ENCODE results near the gene PGPEP1.

PGPEP1 gene

DNA sequence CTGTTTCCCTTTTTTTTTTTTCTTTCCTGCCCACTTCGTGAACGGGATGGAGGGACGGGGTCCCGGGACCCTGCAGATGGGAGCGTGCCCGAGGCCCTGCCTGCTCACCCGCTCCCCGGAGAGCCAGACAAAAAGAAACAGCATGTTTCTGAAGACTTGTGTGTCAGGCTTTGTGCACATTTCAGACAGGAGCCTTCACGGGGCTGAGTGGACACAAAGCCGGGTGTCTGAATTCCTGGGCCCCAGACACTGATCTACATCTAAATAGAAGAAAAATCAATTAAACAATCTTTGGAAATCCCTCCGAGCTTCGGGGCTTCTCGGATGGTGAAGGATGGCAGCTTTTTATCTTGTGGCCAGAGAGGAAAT lies 4.2 kb downstream of the PGPEP1 start:
- no peak overlapping the region for H2BK12ac ChIP-seq (ENCODE audit: low read length)
- no peaks in the 10 kb centered on the region for H3K9me3 ChIP-seq (ENCODE audit: insufficient read depth, low read depth, low read length)
- H3K18ac ChIP-seq (ENCODE audit: low read length), result no peak overlapping the region
- no peak overlapping the region for H3K23ac ChIP-seq (ENCODE audit: low read length)
- no peak overlapping the region for H2BK120ac ChIP-seq (ENCODE audit: insufficient read depth, low read length, poor library complexity)
- no peaks in the 10 kb centered on the region for H3K27me3 ChIP-seq (ENCODE audit: insufficient read depth, low read length)
- H4K8ac ChIP-seq (ENCODE audit: low read depth, low read length), result no peak overlapping the region
- H3K27ac ChIP-seq (ENCODE audit: low read depth, low read length), result no peak overlapping the region
- no peak overlapping the region for H2AFZ ChIP-seq (ENCODE audit: insufficient read depth, low read length, poor library complexity)
- H3K4me3 ChIP-seq (ENCODE audit: low read depth, low read length), result no peak overlapping the region
- H2AK5ac ChIP-seq (ENCODE audit: low read length), result no peak overlapping the region
- WGBS (ENCODE audit: extremely low coverage, insufficient coverage, insufficient read length), result no CpG with 5 or more reads among the region's 13 CpGs
- no peaks in the 10 kb centered on the region for H3K36me3 ChIP-seq (ENCODE audit: control insufficient read depth in 1 of 2, insufficient read depth in 2 of 2, low read length in 2 of 2)
- no peak for DNase-seq
- peaks cover 5% of the 10 kb centered on the region for H3K79me1 ChIP-seq (ENCODE audit: low read length)
- no peak overlapping the region for H3K4ac ChIP-seq (ENCODE audit: low read depth, low read length)
- no peak overlapping the region for H4K91ac ChIP-seq (ENCODE audit: low read depth, low read length)
- no peak overlapping the region for H3K9ac ChIP-seq (ENCODE audit: low read length)
- no peaks in the 10 kb centered on the region for H3K79me2 ChIP-seq (ENCODE audit: control insufficient read depth, insufficient read depth, low read length, poor library complexity)
- no peak overlapping the region for H2BK5ac ChIP-seq (ENCODE audit: low read depth, low read length, poor library complexity)
- no peak overlapping the region for H3K4me2 ChIP-seq (ENCODE audit: low read length)
- H3K4me1 ChIP-seq (ENCODE audit: control insufficient read depth in 1 of 2, insufficient read depth in 2 of 2, low read length in 2 of 2), result peaks cover 10 to 15% of the 10 kb centered on the region in 2 experiments
- no peak overlapping the region for H4K12ac ChIP-seq (ENCODE audit: low read depth, low read length)
- no peak overlapping the region for H3K14ac ChIP-seq (ENCODE audit: low read length)

- no peak overlapping the region for H3K14ac ChIP-seq (ENCODE audit: low read length)
- no peaks in the 10 kb centered on the region for H3K27me3 ChIP-seq (ENCODE audit: insufficient read depth, low read length)
- H4K12ac ChIP-seq (ENCODE audit: low read depth, low read length), result no peak overlapping the region
- H2AK5ac ChIP-seq (ENCODE audit: low read length), result no peak overlapping the region
- no peak overlapping the region for H2BK5ac ChIP-seq (ENCODE audit: low read depth, low read length, poor library complexity)
- no peak overlapping the region for H2AFZ ChIP-seq (ENCODE audit: insufficient read depth, low read length, poor library complexity)
- no peaks in the 10 kb centered on the region for H3K36me3 ChIP-seq (ENCODE audit: control insufficient read depth in 1 of 2, insufficient read depth in 2 of 2, low read length in 2 of 2)
- H3K9me3 ChIP-seq (ENCODE audit: insufficient read depth, low read depth, low read length), result no peaks in the 10 kb centered on the region
- no peak overlapping the region for H3K4ac ChIP-seq (ENCODE audit: low read depth, low read length)
- no peak overlapping the region for H3K4me3 ChIP-seq (ENCODE audit: low read depth, low read length)
- no peak for DNase-seq
- H3K27ac ChIP-seq (ENCODE audit: low read depth, low read length), result no peak overlapping the region
- H3K79me1 ChIP-seq (ENCODE audit: low read length), result no peaks in the 10 kb centered on the region
- no peak overlapping the region for H2BK120ac ChIP-seq (ENCODE audit: insufficient read depth, low read length, poor library complexity)
- H3K4me2 ChIP-seq (ENCODE audit: low read length), result no peak overlapping the region
- H4K8ac ChIP-seq (ENCODE audit: low read depth, low read length), result no peak overlapping the region
- H3K79me2 ChIP-seq (ENCODE audit: control insufficient read depth, insufficient read depth, low read length, poor library complexity), result no peaks in the 10 kb centered on the region
- no peak overlapping the region for H2BK12ac ChIP-seq (ENCODE audit: low read length)
- H4K91ac ChIP-seq (ENCODE audit: low read depth, low read length), result no peak overlapping the region
- H3K4me1 ChIP-seq (ENCODE audit: control insufficient read depth in 1 of 2, insufficient read depth in 2 of 2, low read length in 2 of 2), result peaks cover 5 to 9% of the 10 kb centered on the region in 2 experiments
- H3K9ac ChIP-seq (ENCODE audit: low read length), result no peak overlapping the region
- WGBS (ENCODE audit: extremely low coverage, insufficient coverage, insufficient read length), result no CpG with 5 or more reads among the region's 6 CpGs
- no peak overlapping the region for H3K18ac ChIP-seq (ENCODE audit: low read length)
- H3K23ac ChIP-seq (ENCODE audit: low read length), result no peak overlapping the region
Measured at GRCh38 chr19:18345296-18345695, 4.9 kb downstream of the PGPEP1 start.

- no peak overlapping the region for H2AK5ac ChIP-seq (ENCODE audit: low read length)
- H4K12ac ChIP-seq (ENCODE audit: low read depth, low read length), result no peak overlapping the region
- H3K4me3 ChIP-seq (ENCODE audit: low read depth, low read length), result no peak overlapping the region
- H3K9ac ChIP-seq (ENCODE audit: low read length), result no peak overlapping the region
- peaks cover 2 to 6% of the 10 kb centered on the region in 2 experiments for H3K4me1 ChIP-seq (ENCODE audit: control insufficient read depth in 1 of 2, insufficient read depth in 2 of 2, low read length in 2 of 2)
- H3K23ac ChIP-seq (ENCODE audit: low read length), result no peak overlapping the region
- no peaks in the 10 kb centered on the region for H3K36me3 ChIP-seq (ENCODE audit: control insufficient read depth in 1 of 2, insufficient read depth in 2 of 2, low read length in 2 of 2)
- H2BK12ac ChIP-seq (ENCODE audit: low read length), result no peak overlapping the region
- no peaks in the 10 kb centered on the region for H3K27me3 ChIP-seq (ENCODE audit: insufficient read depth, low read length)
- H3K79me1 ChIP-seq (ENCODE audit: low read length), result no peaks in the 10 kb centered on the region
- H3K79me2 ChIP-seq (ENCODE audit: control insufficient read depth, insufficient read depth, low read length, poor library complexity), result no peaks in the 10 kb centered on the region
- H4K91ac ChIP-seq (ENCODE audit: low read depth, low read length), result no peak overlapping the region
- no peak overlapping the region for H3K4me2 ChIP-seq (ENCODE audit: low read length)
- no peak overlapping the region for H2BK5ac ChIP-seq (ENCODE audit: low read depth, low read length, poor library complexity)
- H3K9me3 ChIP-seq (ENCODE audit: insufficient read depth, low read depth, low read length), result no peaks in the 10 kb centered on the region
- no peak overlapping the region for H2BK120ac ChIP-seq (ENCODE audit: insufficient read depth, low read length, poor library complexity)
- H4K8ac ChIP-seq (ENCODE audit: low read depth, low read length), result no peak overlapping the region
- no peak overlapping the region for H3K4ac ChIP-seq (ENCODE audit: low read depth, low read length)
- no CpG with 5 or more reads among the region's 8 CpGs for WGBS (ENCODE audit: extremely low coverage, insufficient coverage, insufficient read length)
- H3K27ac ChIP-seq (ENCODE audit: low read depth, low read length), result no peak overlapping the region
- no peak overlapping the region for H3K18ac ChIP-seq (ENCODE audit: low read length)
- H2AFZ ChIP-seq (ENCODE audit: insufficient read depth, low read length, poor library complexity), result no peak overlapping the region
- H3K14ac ChIP-seq (ENCODE audit: low read length), result no peak overlapping the region
- DNase-seq, result peak; percentile 77 to 91
Measured at GRCh38 chr19:18346091-18346490, 5.7 kb downstream of the PGPEP1 start.

DNA sequence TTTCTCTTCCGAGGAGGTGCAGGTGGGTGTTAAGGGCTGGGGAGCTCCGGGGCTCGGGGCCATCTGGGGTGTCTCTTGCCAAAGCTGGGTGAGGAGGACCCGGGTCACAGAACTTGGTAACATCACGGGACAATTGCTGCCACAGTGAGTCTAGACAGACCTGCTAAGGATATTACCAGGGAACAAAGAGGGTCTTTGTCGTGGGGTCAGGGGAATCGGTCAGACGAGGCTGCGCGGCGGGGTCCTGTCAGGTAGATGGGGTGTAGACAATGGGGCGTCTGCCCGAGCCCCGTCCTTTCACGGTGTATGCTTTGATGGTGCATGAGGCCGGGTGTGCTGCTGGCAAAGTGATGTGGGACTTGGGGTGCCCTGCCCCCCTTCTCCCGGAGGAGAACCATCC lies 7.8 kb downstream of the PGPEP1 start:
- Histone ChIP-seq H3K79me1 (ENCODE audit: low read length) (no peaks in the 10 kb centered on the region), H3K9me3 (ENCODE audit: insufficient read depth, low read depth, low read length) (no peaks in the 10 kb centered on the region), H3K4me1 (ENCODE audit: control insufficient read depth in 1 of 2, insufficient read depth in 2 of 2, low read length in 2 of 2) (peaks cover 0 to 1% of the 10 kb centered on the region in 2 experiments), H2BK12ac (ENCODE audit: low read length) (peak overlapping the region; percentile 13), H4K8ac (ENCODE audit: low read depth, low read length) (no peak overlapping the region), H3K9ac (ENCODE audit: low read length) (no peak overlapping the region), H3K4ac (ENCODE audit: low read depth, low read length) (no peak overlapping the region), H2BK5ac (ENCODE audit: low read depth, low read length, poor library complexity) (no peak overlapping the region), H4K91ac (ENCODE audit: low read depth, low read length) (no peak overlapping the region), H3K27ac (ENCODE audit: low read depth, low read length) (no peak overlapping the region), H4K12ac (ENCODE audit: low read depth, low read length) (no peak overlapping the region), H3K27me3 (ENCODE audit: insufficient read depth, low read length) (no peaks in the 10 kb centered on the region), H3K23ac (ENCODE audit: low read length) (no peak overlapping the region), H2BK120ac (ENCODE audit: insufficient read depth, low read length, poor library complexity) (no peak overlapping the region), H3K36me3 (ENCODE audit: control insufficient read depth in 1 of 2, insufficient read depth in 2 of 2, low read length in 2 of 2) (no peaks in the 10 kb centered on the region), H3K79me2 (ENCODE audit: control insufficient read depth, insufficient read depth, low read length, poor library complexity) (no peaks in the 10 kb centered on the region), H2AK5ac (ENCODE audit: low read length) (no peak overlapping the region), H3K4me2 (ENCODE audit: low read length) (no peak overlapping the region), H3K14ac (ENCODE audit: low read length) (no peak overlapping the region), H3K18ac (ENCODE audit: low read length) (no peak overlapping the region), H2AFZ (ENCODE audit: insufficient read depth, low read length, poor library complexity) (no peak overlapping the region), H3K4me3 (ENCODE audit: low read depth, low read length) (no peak overlapping the region)
- no CpG with 5 or more reads among the region's 17 CpGs for WGBS (ENCODE audit: extremely low coverage, insufficient coverage, insufficient read length)
- DNase-seq, result no peak
